ENCODE results near the gene CCND2.

DNA sequence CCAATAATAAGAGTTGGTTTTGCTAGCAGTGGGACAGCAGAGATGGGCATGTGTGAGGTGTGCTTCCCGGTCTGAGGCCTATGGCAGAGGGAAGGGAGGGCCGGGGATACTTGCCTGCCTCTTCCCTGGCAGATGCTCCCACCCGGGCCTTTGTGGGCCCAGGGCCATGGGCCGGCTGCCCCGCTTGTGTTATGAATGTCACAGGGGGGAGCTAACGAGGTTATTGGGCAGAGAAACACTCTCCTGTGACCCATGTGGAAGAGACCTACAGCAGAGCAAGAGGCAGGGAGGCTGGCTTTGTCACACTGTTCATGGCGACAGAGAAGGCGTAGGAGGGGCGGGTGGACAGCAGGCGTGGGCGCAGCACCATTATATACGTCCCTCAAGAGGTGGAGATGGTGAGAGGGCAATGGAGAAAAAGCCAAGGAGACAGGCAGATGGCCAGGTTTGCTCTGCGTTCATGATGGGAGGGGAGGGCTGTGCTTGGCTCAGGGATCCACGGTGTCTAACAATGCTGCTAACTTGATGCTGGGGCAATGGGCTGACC is 13.3 kb downstream of the CCND2 start:
- no peak for TF ChIP-seq POLR2A (IDR thresholded peaks at IDR 0.05)
- TF ChIP-seq, protein P1, sequence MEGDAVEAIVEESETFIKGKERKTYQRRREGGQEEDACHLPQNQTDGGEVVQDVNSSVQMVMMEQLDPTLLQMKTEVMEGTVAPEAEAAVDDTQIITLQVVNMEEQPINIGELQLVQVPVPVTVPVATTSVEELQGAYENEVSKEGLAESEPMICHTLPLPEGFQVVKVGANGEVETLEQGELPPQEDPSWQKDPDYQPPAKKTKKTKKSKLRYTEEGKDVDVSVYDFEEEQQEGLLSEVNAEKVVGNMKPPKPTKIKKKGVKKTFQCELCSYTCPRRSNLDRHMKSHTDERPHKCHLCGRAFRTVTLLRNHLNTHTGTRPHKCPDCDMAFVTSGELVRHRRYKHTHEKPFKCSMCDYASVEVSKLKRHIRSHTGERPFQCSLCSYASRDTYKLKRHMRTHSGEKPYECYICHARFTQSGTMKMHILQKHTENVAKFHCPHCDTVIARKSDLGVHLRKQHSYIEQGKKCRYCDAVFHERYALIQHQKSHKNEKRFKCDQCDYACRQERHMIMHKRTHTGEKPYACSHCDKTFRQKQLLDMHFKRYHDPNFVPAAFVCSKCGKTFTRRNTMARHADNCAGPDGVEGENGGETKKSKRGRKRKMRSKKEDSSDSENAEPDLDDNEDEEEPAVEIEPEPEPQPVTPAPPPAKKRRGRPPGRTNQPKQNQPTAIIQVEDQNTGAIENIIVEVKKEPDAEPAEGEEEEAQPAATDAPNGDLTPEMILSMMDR (IDR thresholded peaks at IDR 0.05), result no peak
